HepG2 (cell line): ENCODE results near the gene FBXL4. TPM values are rescaled to one million over a fixed set of nuclear protein-coding genes. Genes with fewer than 3 reads are reported as not detected.

Source experiments
- ATAC-seq: fragments of 200-7000 bp; cut with Tn5 transposase; 3 replicates; pipeline ENCODE4 v1.9.1; 2020; ENCODE audit warnings: mild to moderate bottlenecking, moderate library complexity
- BruUV-seq: library from RNA; stranded (reverse); fragments of 400-500 nt; replicated peaks from 2 replicates; lab custom pipeline; 2021; lab: Mats Ljungman, UMichigan
- CTCF ChIA-PET: fragments of 300-600 bp; formaldehyde crosslinking; extraction: SDS; loops from one replicate; lab custom pipeline; 2021; ENCODE audit warnings: low total read pairs, inconsistent platforms, low intra/inter-chr PET ratio; lab: Yijun Ruan, JAX
- POLR2A ChIA-PET: fragments of 350-600 bp; sonication (Branson Sonifier 250); formaldehyde crosslinking; loops from one replicate; lab custom pipeline; 2020; ENCODE audit warnings: antibody characterized with exemption, inconsistent platforms; lab: Yijun Ruan, JAX
- DNase-seq: peaks from one replicate; pipeline ENCODE4 v3.0.0-alpha.2; 2015; ENCODE audit warnings: low spot score
- FAIRE-seq: peaks from 3 replicates; lab custom pipeline; 2011; peaks lifted over from hg19 to GRCh38; lab: Jason Lieb, UNC
- H2AFZ ChIP-seq: one replicate; pipeline ENCODE4 v1.6.1; 2011; ENCODE audit warnings: low read length, inconsistent platforms
- H3K27ac ChIP-seq: fragments of 300-600 bp; 3 replicates; pipeline ENCODE4 v1.8.0; 2011; ENCODE audit warnings: mixed run types, mild to moderate bottlenecking, mixed read lengths, low read length, inconsistent platforms; ENCODE audit not compliant: insufficient read depth; ENCODE audit errors: extremely low read length
- H3K27me3 ChIP-seq, 2 experiments: fragments of 200-600 bp in 1 of 2; 2 replicates in 1 of 2; 3 replicates in 1 of 2; pipeline versions ENCODE4 v1.6.0 to v1.8.0; 2011; ENCODE audit warnings: low read length in 2 of 2, mild to moderate bottlenecking in 2 of 2, moderate library complexity in 2 of 2, inconsistent platforms in 1 of 2; ENCODE audit not compliant: insufficient read depth in 2 of 2, control insufficient read depth in 1 of 2
- H3K36me3 ChIP-seq, 2 experiments: fragments of 200-600 bp in 1 of 2; replicated peaks in 1 of 2; 2 replicates in 1 of 2; 3 replicates in 1 of 2; pipeline versions ENCODE4 v1.5.1 to v1.8.0; 2011; ENCODE audit warnings: low read length in 2 of 2, inconsistent platforms in 1 of 2; ENCODE audit not compliant: insufficient read depth in 2 of 2, control insufficient read depth in 1 of 2
- H3K4me1 ChIP-seq: 2 replicates; pipeline ENCODE4 v1.5.1; 2012; ENCODE audit warnings: low read length, inconsistent platforms; ENCODE audit not compliant: insufficient read depth
- H3K4me2 ChIP-seq: 2 replicates; pipeline ENCODE4 v1.6.0; 2011; ENCODE audit warnings: low read depth, low read length, inconsistent platforms
- H3K4me3 ChIP-seq, 3 experiments: fragments of 200-600 bp in 1 of 3; sonication (generic), shearing (Covaris generic) in 1 of 3; replicated peaks in 1 of 3; 2 replicates each; pipeline ENCODE4 v1.5.1; 2011 to 2016; ENCODE audit warnings: low read length in 3 of 3, inconsistent platforms in 2 of 3, low read depth in 2 of 3, mild to moderate bottlenecking in 2 of 3, control low read depth in 1 of 3, mixed read lengths in 1 of 3; ENCODE audit not compliant: insufficient read depth in 1 of 3
- H3K79me2 ChIP-seq: one replicate; pipeline ENCODE4 v1.6.1; 2011; ENCODE audit warnings: low read length, inconsistent platforms; ENCODE audit not compliant: insufficient read depth
- H3K9ac ChIP-seq: 2 replicates; pipeline ENCODE4 v1.6.0; 2011; ENCODE audit warnings: mild to moderate bottlenecking, low read depth, low read length, inconsistent platforms; ENCODE audit not compliant: insufficient read depth
- H3K9me3 ChIP-seq: 2 replicates; pipeline ENCODE4 v1.5.1; 2012; ENCODE audit warnings: mild to moderate bottlenecking, low read length
- H4K20me1 ChIP-seq: 2 replicates; pipeline ENCODE4 v1.6.0; 2011; ENCODE audit warnings: inconsistent platforms, mild to moderate bottlenecking, low read length, moderate library complexity; ENCODE audit not compliant: insufficient read depth
- AGO1 ChIP-seq: fragments of 200-400 bp; formaldehyde crosslinking; IDR thresholded peaks from 2 replicates; pipeline ENCODE4 v1.6.1; 2017; ENCODE audit warnings: mild to moderate bottlenecking, low read depth, low read length, moderate library complexity; ENCODE audit not compliant: poor library complexity, severe bottlenecking
- ATF7 ChIP-seq, 2 experiments: fragments of 450-650 bp in 1 of 2; sonication (generic) in 1 of 2; formaldehyde crosslinking in 1 of 2; IDR thresholded peaks; 2 replicates each; pipeline versions ENCODE4 v1.4.0 to v1.6.1; 2016 to 2020; ENCODE audit warnings: antibody characterized with exemption in 1 of 2, mild to moderate bottlenecking in 1 of 2, missing genetic modification reagents in 1 of 2
- CBX2 ChIP-seq, 2 experiments: fragments of 200-600 bp in 1 of 2; sonication (generic); formaldehyde crosslinking in 1 of 2; IDR thresholded peaks; 2 replicates each; pipeline versions ENCODE4 v1.7.0 to v1.8.1; 2018 to 2022; ENCODE audit warnings: low read depth in 2 of 2, low read length in 1 of 2, mild to moderate bottlenecking in 1 of 2, missing genetic modification reagents in 1 of 2
- GLI4 ChIP-seq: sonication (generic); formaldehyde crosslinking; IDR thresholded peaks from 2 replicates; pipeline ENCODE4 v1.5.1; 2020; ENCODE audit warnings: missing genetic modification reagents, mild to moderate bottlenecking, moderate library complexity, borderline replicate concordance
- MYC ChIP-seq: sonication (generic); formaldehyde crosslinking; IDR thresholded peaks from 2 replicates; pipeline ENCODE4 v1.9.0; 2021; ENCODE audit warnings: missing genetic modification reagents, borderline replicate concordance
- MYNN ChIP-seq: sonication (generic); formaldehyde crosslinking; IDR thresholded peaks from 2 replicates; pipeline ENCODE4 v1.4.0; 2020; ENCODE audit warnings: mild to moderate bottlenecking, low read depth, missing genetic modification reagents
- NFE2 ChIP-seq: sonication (generic); formaldehyde crosslinking; IDR thresholded peaks from 2 replicates; pipeline ENCODE4 v1.4.0; 2020; ENCODE audit warnings: missing genetic modification reagents
- NRL ChIP-seq: sonication (generic); formaldehyde crosslinking; IDR thresholded peaks from 2 replicates; pipeline ENCODE4 v1.5.0; 2020; ENCODE audit warnings: missing genetic modification reagents, mild to moderate bottlenecking, moderate library complexity, borderline replicate concordance
- PHF8 ChIP-seq: sonication (generic); formaldehyde crosslinking; IDR thresholded peaks from 2 replicates; pipeline ENCODE4 v1.5.0; 2020; ENCODE audit warnings: missing genetic modification reagents
- SRSF4 ChIP-seq: fragments of 200-400 bp; formaldehyde crosslinking; IDR thresholded peaks from one replicate; pipeline ENCODE4 v1.6.1; 2018; ENCODE audit warnings: mild to moderate bottlenecking, low read depth, low read length, moderate library complexity; ENCODE audit not compliant: poor library complexity, severe bottlenecking
- TAF1 ChIP-seq: sonication (generic); formaldehyde crosslinking; IDR thresholded peaks from 2 replicates; pipeline ENCODE4 v1.4.0; 2020; ENCODE audit warnings: missing genetic modification reagents
- TMF1 ChIP-seq: sonication (generic); formaldehyde crosslinking; IDR thresholded peaks from 2 replicates; pipeline ENCODE4 v1.8.1; 2022; ENCODE audit warnings: low read depth, missing genetic modification reagents
- YY1 ChIP-seq: IDR thresholded peaks from 2 replicates; pipeline ENCODE4 v1.6.1; 2011; ENCODE audit warnings: low read length, low read depth, moderate library complexity, mild to moderate bottlenecking; ENCODE audit not compliant: insufficient read depth, insufficient replicate concordance
- ZNF326 ChIP-seq: sonication (generic); formaldehyde crosslinking; IDR thresholded peaks from 2 replicates; pipeline ENCODE4 v1.4.0; 2020; ENCODE audit warnings: missing genetic modification reagents, borderline replicate concordance
- ZNF816 ChIP-seq: sonication (generic); formaldehyde crosslinking; IDR thresholded peaks from 2 replicates; pipeline ENCODE4 v1.8.0; 2022; ENCODE audit warnings: missing genetic modification reagents, mild to moderate bottlenecking, borderline replicate concordance
- WGBS: methylation state at CpG from one replicate; pipeline ENCODE4 v1.1.6; 2017; ENCODE audit warnings: low lambda C conversion rate; 5-methylcytosine and 5-hydroxymethylcytosine counted together
- in situ Hi-C: cut with HindIII; loops from 2 replicates; pipeline ENCODE4 v1.10.0; 2017; ENCODE audit warnings: low pct_unique_long_range_greater_than_20kb; ENCODE audit not compliant: extremely low pct_ligation_motif_present
- intact Hi-C: fragments of 100-400 bp; cut with micrococcal nuclease; formaldehyde crosslinking; loops from one replicate; pipeline ENCODE4 v1.10.0; 2022; ENCODE audit not compliant: unreplicated experiment
- polyA plus RNA-seq, 8 experiments: library from polyadenylated mRNA; depleted of rRNA in 3 of 8; stranded (reverse) in 7 of 8; unstranded in 1 of 8; fragments of >200 nt; fragmentation: Illumina TruSeq in 4 of 8; extraction: Trizol in 4 of 8; gene quantifications; 2 replicates each; pipeline versions ENCODE4 v1.2.1 to v1.2.3, GENCODE V29; 2011 to 2016; ENCODE audit warnings: low read depth in 4 of 8, missing spikeins in 1 of 8, mixed read lengths in 1 of 8; ENCODE audit not compliant: insufficient read depth in 1 of 8
- total RNA-seq, 5 experiments: library from RNA; depleted of rRNA; stranded (reverse); fragments of >200 nt; fragmentation: Illumina TruSeq; extraction: Trizol; gene quantifications; 2 replicates each; pipeline ENCODE4 v1.2.3, GENCODE V29; 2016; ENCODE audit warnings: low read depth in 1 of 5
- TF ChIP-seq, protein P1 (sequence below): sonication (generic); formaldehyde crosslinking; IDR thresholded peaks from 2 replicates; pipeline ENCODE4 v1.4.0; 2020; ENCODE audit warnings: missing genetic modification reagents
- TF ChIP-seq, protein P2 (sequence below): sonication (generic); formaldehyde crosslinking; IDR thresholded peaks from 2 replicates; pipeline ENCODE4 v1.4.0; 2020; ENCODE audit warnings: missing genetic modification reagents, borderline replicate concordance
- TF ChIP-seq, protein P3 (sequence below): sonication (generic); formaldehyde crosslinking; IDR thresholded peaks from 2 replicates; pipeline ENCODE4 v1.4.0; 2020; ENCODE audit warnings: missing genetic modification reagents

Gene FBXL4
- total and polyA plus RNA-seq, 2 of the 13 experiments (the other 11 are each of a cell fraction or from before 2014, with no cell fraction given), result 13.2 to 17.6 TPM

DNA sequence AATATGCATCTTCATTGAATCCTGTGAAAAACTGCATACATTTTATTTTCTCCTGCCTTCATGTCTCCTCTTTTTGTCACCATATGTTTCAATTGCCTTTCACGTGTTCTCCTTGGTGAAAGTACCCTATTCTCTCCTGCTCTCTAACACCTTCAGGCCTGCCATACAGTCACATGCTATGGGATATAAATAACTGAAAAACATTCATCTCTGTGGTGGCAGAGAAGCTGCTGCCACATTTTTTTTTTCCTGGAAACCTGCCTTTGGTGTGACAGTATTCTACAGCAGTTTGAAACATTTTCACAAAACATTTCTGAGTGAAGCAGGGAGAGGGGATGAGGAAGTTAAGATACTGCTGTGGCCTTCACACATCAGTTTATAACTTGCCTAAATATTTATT, 44.8 kb upstream of the FBXL4 start (continued):
- TF ChIP-seq, protein P1, sequence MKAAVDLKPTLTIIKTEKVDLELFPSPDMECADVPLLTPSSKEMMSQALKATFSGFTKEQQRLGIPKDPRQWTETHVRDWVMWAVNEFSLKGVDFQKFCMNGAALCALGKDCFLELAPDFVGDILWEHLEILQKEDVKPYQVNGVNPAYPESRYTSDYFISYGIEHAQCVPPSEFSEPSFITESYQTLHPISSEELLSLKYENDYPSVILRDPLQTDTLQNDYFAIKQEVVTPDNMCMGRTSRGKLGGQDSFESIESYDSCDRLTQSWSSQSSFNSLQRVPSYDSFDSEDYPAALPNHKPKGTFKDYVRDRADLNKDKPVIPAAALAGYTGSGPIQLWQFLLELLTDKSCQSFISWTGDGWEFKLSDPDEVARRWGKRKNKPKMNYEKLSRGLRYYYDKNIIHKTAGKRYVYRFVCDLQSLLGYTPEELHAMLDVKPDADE (CRISPR knock-in tag), result no peak
- TF ChIP-seq NFE2 (CRISPR knock-in tag), result no peak
- TF ChIP-seq MYNN (CRISPR knock-in tag), result no peak
- TF ChIP-seq TAF1 (CRISPR knock-in tag), result no peak
- TF ChIP-seq YY1, result no peak
- TF ChIP-seq SRSF4, result no peak
- TF ChIP-seq, protein P2, sequence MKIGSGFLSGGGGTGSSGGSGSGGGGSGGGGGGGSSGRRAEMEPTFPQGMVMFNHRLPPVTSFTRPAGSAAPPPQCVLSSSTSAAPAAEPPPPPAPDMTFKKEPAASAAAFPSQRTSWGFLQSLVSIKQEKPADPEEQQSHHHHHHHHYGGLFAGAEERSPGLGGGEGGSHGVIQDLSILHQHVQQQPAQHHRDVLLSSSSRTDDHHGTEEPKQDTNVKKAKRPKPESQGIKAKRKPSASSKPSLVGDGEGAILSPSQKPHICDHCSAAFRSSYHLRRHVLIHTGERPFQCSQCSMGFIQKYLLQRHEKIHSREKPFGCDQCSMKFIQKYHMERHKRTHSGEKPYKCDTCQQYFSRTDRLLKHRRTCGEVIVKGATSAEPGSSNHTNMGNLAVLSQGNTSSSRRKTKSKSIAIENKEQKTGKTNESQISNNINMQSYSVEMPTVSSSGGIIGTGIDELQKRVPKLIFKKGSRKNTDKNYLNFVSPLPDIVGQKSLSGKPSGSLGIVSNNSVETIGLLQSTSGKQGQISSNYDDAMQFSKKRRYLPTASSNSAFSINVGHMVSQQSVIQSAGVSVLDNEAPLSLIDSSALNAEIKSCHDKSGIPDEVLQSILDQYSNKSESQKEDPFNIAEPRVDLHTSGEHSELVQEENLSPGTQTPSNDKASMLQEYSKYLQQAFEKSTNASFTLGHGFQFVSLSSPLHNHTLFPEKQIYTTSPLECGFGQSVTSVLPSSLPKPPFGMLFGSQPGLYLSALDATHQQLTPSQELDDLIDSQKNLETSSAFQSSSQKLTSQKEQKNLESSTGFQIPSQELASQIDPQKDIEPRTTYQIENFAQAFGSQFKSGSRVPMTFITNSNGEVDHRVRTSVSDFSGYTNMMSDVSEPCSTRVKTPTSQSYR, result no peak

DNA sequence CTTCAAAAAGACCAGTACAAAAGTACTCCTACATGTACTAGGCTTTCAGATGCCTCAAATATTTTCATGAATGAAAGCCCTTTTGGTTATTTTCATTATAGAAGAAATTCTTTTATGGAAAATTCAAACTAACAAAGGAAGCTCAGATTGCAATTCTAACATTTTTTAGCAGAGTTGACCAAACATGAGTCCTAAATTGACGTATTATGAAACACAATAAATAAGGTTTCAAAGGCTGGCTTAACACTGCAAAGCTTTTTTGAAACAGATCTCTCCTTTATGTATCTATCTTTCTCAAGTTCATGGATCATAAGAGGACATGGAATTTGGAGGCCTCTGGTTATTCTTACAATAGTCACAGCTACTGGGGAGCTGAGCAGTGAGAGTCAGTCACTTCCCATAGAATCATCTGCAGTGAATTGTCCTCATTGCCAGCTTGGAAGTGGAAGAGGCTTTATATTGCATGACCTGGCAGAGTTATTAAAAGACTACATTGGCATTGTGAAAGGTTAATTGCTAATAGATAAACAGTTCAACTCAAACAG, 38.4 kb upstream of the FBXL4 start:
- no peak overlapping the region for H2AFZ ChIP-seq
- no peaks in the 10 kb centered on the region for H3K4me1 ChIP-seq
- DNase-seq, result no peak
- in situ Hi-C loops, result no loop called here
- POLR2A ChIA-PET, result no interaction called here
- 0 out of 5 replicates have a peak, but pooled peaks cover 0 to 4% of the 10 kb centered on the region in 2 experiments for H3K27me3 ChIP-seq
- no peak overlapping the region for H3K4me2 ChIP-seq
- intact Hi-C loops, result no loop called here
- no peak overlapping the region for H3K9ac ChIP-seq
- no peaks in the 10 kb centered on the region for H3K79me2 ChIP-seq
- 3% methylated on average over 1 of the region's 1 CpG for WGBS
- CTCF ChIA-PET, result no interaction called here
- no TSS peak for BruUV-seq
- no peak for ATAC-seq
- H3K27ac ChIP-seq, result no peak overlapping the region
- no peaks in the 10 kb centered on the region for H3K36me3 ChIP-seq
- no peak for FAIRE-seq
- H3K9me3 ChIP-seq, result no peaks in the 10 kb centered on the region
- no peaks in the 10 kb centered on the region for H4K20me1 ChIP-seq
- H3K4me3 ChIP-seq, result no peak overlapping the region
- TF ChIP-seq PHF8 (CRISPR knock-in tag), result no peak
- TF ChIP-seq MYC (CRISPR knock-in tag), result no peak
- no peak for TF ChIP-seq ZNF326 (CRISPR knock-in tag)
- no peak for TF ChIP-seq NRL (CRISPR knock-in tag)
- no peak for TF ChIP-seq GLI4
- TF ChIP-seq ATF7 (IDR thresholded peaks at IDR 0.05), result no peak
- no peak for TF ChIP-seq ATF7 (CRISPR knock-in tag; IDR thresholded peaks at IDR 0.05)
- no peak for TF ChIP-seq ZNF816 (CRISPR knock-in tag)
- TF ChIP-seq AGO1, result no peak
- TF ChIP-seq CBX2 (IDR thresholded peaks at IDR 0.05; ENCODE audit: low read depth, low read length), result no peak
- no peak for TF ChIP-seq CBX2 (CRISPR knock-in tag; IDR thresholded peaks at IDR 0.05; ENCODE audit: low read depth)
- TF ChIP-seq, protein P3, sequence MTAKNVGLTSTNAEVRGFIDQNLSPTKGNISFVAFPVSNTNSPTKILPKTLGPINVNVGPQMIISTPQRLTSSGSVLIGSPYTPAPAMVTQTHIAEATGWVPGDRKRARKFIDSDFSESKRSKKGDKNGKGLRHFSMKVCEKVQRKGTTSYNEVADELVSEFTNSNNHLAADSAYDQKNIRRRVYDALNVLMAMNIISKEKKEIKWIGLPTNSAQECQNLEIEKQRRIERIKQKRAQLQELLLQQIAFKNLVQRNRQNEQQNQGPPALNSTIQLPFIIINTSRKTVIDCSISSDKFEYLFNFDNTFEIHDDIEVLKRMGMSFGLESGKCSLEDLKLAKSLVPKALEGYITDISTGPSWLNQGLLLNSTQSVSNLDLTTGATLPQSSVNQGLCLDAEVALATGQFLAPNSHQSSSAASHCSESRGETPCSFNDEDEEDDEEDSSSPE (CRISPR knock-in tag), result no peak
- TF ChIP-seq TMF1 (CRISPR knock-in tag), result no peak
